IPS DF 4.7 (cell line): ENCODE data around the gene SLC45A1.

Experiments
- DNase-seq: peaks from one replicate; pipeline ENCODE4 v3.0.0-alpha.2; 2013; ENCODE audit warnings: low spot score; ENCODE audit errors: extremely low read depth

The SLC45A1 gene

DNA sequence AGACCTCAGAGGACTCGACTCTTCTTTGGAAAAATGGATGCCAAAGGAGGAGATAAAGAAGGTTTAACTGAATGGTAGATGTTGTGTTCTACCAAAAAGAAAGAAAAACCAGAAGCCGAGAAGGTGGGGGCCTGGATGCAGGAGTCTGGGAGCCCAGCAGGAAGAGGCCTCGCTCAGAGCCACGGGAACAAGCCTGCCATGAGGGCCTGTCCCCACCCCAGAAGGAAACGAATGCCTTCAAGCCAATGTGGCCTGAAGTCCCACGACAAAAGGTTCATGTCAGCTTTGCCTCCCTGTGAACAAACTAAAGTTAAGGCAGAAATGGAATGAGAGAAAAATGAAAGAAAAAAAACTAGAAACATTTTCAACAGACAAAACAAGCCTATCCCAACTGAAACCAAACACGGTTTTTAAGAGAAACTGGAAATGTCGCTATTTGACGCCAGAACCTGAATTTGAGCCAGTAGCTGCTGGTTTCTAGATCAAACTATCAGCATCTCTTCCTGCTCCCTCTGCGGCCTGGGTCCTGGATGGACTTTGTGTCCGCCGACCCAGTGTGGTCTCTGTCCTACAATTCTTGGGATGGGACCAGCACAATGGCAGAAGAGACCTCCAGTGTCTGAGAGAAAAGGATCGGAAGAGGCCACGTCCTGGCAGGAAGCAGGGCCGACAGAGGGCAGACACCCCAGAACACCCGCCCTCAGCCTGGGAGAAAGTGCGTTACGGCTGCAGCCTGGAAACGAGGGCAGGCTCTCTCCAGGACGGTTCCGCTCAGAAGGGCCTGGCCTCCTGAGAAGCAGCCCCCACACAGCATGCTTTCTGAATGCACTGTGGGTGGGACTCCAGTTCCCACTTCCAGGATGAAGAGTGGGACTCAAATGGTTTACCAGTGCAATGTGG, 35.2 kb downstream of the SLC45A1 start:
- DNase-seq = no peak

- no peak for DNase-seq
Measured at GRCh38 chr1:8354038-8354437, 36.1 kb downstream of the SLC45A1 start.

DNA sequence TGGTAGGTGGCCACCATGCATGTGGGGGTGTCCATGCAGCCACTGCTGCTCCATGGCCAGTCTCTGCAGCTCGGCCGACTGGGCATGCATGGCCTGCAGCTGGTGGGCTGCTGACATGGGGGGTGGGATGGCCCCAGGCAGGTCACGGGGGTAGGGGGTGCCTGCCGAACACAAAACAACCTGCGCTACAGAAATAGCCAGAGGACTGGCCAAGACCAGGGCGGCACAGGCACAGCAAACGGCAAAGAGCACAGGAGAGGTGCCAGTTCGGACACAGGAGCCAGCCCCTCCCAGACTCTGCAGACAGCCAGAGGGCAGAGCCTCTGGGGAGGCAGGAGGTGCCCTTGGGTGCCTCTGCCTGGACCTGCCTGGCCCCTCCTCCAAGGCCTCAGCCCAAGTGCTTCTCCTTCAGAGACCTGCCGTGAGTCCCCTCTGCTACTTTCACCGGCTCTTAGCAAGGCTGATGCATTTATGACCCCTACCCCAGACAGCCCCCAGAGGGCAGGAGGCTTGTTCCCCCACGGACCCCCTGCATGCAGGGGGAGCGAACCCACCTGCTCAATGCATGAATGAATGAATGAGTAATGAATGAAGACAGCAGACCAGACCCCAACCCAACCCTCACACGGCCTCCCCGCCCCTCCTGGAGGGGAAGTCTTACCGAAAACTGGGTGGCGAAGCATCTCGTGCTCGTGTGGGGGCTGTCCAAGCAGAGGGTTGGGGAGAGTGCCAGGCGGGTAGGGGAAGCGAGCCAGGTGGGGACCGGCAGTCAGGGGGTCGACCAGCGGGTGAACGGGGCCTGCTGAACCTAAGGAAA, 37.7 kb downstream of the SLC45A1 start:
- DNase-seq = no peak

- no peak for DNase-seq
Measured at GRCh38 chr1:8356256-8357209, 38.6 kb downstream of the SLC45A1 start.

- no peak for DNase-seq
Measured at GRCh38 chr1:8357329-8358101, 39.6 kb downstream of the SLC45A1 start.

DNA sequence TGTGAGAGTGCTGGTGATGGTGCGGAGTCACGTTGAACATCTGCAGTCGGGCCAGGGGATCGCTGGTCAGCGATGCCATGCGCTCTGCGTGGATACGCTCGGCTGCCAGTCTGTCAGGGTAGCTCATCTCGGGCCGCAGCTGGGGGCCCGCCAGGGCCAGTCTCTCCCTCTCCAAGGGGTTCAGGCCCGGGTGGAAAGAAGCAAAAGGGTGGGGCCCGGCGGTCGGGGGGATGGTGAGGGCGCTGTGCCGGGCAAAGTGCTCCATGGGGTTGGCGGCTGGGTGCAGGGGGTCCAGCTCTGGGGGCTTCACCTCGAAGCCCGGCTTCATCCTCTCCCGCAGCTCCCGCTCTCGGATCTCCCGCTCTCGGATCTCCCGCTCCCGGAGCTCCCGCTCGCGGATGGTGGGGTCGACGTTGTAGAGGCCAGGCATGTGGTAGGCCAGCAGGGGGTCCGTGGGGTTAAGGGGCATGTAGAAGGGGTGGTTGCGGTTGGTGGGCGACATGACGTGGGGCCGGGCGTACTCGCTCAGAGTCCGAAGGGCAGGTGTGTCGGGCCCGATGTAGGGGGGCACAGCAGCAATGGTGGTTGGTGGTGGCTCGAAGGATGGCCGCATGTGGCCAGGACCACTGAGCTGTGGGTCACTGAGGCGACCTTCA, 40.5 kb downstream of the SLC45A1 start:
- DNase-seq = no peak

- DNase-seq = no peak
Measured at GRCh38 chr1:8358897-8359616, 41.1 kb downstream of the SLC45A1 start.

DNA sequence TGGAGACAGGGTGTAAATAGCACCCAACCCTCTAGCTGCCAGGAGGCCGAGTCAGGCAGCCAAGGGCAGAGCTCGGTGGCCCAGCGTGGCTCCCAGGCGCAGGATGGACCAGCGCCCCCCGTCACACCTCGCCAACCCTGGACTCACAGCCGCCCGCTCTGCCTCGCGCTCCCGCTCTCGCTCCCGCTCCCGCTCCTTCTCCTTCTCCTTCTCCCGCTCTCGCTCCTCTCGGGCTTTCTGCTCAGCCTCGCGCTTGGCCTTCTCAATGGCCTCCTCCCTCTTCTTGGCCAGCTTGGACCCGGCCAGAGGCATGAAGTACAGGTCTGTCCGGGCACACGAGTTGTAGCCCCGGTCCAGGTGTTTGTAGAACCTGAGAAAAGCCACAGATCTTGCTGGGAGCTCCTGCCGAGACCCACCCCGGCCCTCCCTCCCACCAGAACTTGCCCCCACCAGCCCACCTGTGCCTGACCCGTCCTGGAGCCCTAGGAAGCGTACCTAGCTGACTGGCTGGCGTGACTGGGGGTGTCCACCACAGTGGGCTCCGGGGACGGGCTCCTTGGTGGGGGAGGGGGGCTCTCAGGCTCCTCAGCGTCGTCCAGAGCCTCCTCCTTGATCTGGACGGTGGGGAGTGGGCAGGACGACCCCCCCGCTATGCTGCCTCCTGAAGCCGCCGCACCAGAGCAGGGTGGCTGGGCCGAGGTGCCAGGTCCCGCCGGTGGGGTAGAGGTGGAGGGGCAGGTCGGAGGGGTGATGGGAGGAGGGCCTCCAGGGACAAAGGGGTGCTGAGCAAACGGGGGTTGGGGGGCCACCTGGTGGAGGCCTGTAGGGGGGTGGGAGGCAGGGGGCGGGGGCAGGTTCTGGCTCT, 41.9 kb downstream of the SLC45A1 start:
- no peak for DNase-seq

DNA sequence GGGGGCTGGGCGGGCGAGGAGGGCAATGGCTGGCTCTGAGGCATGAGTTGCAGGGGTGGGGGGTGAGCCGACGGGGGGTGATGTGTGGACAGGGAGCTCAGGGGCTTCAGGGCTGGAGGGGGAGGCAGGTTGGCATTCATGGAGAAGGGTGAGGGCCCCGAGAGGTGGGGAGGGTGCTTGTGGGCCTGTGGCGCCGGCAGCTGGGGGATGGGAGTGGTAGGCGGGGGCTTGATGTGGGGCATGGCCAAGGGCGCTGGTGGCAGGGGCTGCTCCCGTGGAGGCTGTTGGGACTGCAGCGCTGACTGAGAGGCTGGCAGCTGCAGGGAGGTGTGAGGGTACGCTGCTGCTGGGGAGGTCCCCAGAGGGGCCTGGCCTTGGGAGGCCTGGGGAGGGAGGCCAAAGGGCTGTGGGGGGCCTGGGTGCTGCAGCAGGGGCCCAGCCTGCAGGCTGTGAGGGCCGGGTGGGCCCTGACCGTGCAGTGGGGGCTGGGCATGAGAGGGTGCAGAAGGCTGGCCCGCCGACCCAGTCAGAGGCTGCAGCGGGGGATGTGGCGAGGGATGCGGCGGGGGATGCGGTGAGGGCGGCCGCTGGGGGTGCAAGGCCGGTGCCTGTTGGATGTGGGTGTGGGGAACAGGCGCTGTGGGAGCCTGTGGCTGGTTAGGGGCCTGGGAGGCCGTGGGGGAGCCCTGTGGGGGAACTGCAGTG, 42.7 kb downstream of the SLC45A1 start:
- no peak for DNase-seq

DNA sequence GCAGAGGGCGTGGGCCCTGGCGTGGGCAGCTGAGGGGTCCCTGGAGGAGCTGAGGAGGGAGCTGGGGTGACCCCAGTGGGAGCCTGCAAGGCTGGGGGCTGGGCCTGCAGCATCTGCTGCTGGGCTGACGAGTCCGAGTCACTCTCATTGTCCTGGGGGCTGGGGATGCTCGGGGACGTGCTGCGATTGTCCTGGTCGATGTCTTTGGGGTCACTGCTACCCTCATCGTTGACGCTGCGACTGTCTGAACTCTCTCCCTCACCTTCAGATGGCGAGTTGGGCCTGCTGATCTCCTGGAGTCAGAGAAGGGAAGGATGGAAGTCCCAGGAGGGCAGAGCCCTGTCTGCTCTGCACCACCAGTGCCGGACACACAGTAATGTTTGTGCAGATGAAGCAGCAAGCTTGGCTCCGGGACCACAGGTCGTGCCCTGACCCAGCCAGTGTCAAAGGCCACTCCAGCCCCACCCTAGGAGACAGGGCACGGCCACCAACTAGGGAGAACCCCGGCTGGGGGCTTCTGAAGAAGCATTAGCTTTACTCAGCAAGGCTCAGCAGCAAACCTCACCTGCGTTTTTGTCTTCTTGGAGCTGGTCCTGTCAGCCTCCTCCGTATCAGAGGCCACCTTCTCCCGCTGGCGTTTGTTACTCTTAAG, 43.4 kb downstream of the SLC45A1 start:
- DNase-seq = no peak

DNA sequence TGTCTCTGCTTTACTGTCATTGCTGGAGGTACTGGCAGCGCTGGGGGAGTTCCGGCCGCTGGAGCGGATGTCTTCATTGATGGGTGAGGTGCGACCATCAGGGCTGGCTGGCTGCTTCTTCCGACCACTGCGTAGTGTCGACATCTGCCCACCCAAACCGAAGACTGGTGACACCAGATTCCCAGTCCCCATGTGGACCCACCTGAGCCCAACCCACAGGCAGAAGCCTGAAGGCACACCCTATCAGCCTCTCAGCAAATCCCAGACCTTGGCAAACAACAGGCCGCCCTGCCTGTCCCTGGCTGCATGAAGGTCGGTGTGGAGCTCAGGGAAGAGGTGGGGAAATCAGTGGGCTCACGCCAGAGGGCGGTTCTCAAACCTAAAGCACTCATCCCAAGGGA, 44.8 kb downstream of the SLC45A1 start:
- DNase-seq = no peak

DNA sequence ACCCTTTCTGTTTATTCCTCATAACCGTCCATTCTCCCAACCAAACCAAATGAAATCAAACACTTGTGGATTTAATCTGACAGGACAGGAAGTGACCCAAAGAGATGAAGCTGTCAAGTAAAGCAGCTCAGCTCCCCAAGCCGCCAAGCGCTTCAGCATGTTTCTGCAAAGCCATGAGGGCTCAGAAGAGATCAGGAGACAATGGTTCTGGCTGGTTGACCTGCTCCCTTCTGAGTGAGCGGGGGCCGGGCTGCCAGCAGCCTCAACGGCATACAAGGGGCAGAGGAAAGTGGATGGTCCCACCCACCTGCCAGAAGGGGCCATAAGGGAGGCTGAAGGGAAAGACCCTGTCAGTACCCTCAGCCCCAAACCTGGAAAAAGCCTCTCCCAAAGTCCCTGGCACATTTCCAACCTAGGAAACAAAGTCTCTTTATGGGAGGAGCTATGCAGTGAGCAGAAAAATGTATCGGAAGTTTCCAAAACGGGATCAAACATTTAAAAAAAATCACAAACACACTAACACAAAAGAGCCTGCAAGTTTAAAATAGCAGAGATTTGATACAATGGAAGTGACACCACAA, 45.4 kb downstream of the SLC45A1 start:
- no peak for DNase-seq

- no peak for DNase-seq
Measured at GRCh38 chr1:8363767-8364301, 45.9 kb downstream of the SLC45A1 start.

DNA sequence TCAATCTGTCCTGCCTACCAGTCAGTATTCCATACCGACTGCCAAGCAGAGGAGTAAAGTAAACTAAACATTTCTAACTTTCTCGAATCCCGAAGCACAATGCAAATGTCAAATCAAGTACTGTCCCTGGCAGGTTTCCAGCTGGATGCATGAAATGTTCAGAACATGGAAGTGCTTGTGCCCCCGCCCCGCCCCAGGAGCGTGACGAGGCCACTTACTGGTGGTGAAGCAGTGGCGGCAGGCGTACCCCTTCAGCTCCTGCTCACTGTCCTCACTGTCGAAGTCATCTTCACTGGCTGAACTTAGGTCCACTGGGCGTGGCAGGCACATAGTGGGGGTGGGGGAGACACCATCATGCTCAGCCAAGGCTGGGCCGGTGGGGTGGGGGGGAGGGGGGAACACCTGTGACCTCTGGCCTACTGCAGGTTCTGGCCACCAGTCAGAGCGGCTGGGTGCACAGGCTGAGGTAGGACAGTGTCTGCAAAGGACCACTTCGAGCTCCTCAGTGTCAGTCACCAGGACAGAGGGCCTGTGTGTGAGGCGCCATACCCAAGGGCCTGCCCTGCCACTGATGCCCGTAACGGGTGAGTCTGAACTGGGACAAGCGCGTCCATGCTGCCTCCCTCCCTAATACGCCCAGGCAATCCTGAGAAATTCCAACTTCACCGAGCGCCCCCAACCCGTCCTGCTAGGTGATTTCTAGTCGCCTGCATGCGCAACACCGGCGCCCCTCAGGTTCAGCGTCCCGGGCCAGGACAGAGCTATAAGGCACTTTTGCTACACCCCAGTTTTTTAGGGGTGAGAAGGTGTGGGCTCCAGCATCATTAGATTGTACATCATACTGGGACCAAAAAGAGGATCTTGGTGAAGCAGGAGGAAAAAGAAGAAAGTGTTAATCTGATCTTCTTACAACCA, 46.9 kb downstream of the SLC45A1 start:
- no peak for DNase-seq

GRCh38 chr1:8365661-8366362, 47.9 kb downstream of the SLC45A1 start:
- no peak for DNase-seq
